ENCODE measurements around the gene ZCCHC18.

The ZCCHC18 gene

GRCh38 chrX:104137496-104137895 lies 25.2 kb downstream of the ZCCHC18 start:
- DNase-seq (ENCODE audit: extremely low spot score) = no peak
- ChIA-PET POLR2A (no interaction called here), CTCF (interaction anchor here (1.1 to 2.0 kb wide), 2 partner anchors 13 to 25 kb away, joined by 4 to 6 read pairs; partner anchors contain the start of gene ZCCHC18)
- no peak for TF ChIP-seq LEF1 (IDR thresholded peaks at IDR 0.05; ENCODE audit: borderline replicate concordance)
- TF ChIP-seq CTBP1 (IDR thresholded peaks at IDR 0.05; ENCODE audit: borderline replicate concordance) = no peak
- TF ChIP-seq SUZ12 (IDR thresholded peaks at IDR 0.05) = no peak
- no peak for TF ChIP-seq PKNOX1 (IDR thresholded peaks at IDR 0.05)
- no peak for TF ChIP-seq ARNT (IDR thresholded peaks at IDR 0.05)
- no peak for TF ChIP-seq FOXA1 (IDR thresholded peaks at IDR 0.05)
- TF ChIP-seq FOXM1 (IDR thresholded peaks at IDR 0.05; ENCODE audit: borderline replicate concordance) = no peak
- no peak for TF ChIP-seq SP1 (IDR thresholded peaks at IDR 0.05)
- no peak for TF ChIP-seq TARDBP (IDR thresholded peaks at IDR 0.05)
- TF ChIP-seq FOXK2 (IDR thresholded peaks at IDR 0.05) = no peak
- no peak for TF ChIP-seq ELF4 (IDR thresholded peaks at IDR 0.05)
- no peak for TF ChIP-seq NFRKB (IDR thresholded peaks at IDR 0.05)
- no peak for TF ChIP-seq HDGF (IDR thresholded peaks at IDR 0.05; ENCODE audit: borderline replicate concordance)
- TF ChIP-seq ZNF384 (IDR thresholded peaks at IDR 0.05) = no peak
- no peak for TF ChIP-seq BHLHE40 (IDR thresholded peaks at IDR 0.05; ENCODE audit: borderline replicate concordance)
- TF ChIP-seq L3MBTL2 (conservative IDR thresholded peaks at IDR 0.05) = no peak

GRCh38 chrX:104141087-104141760 lies 28.9 kb downstream of the ZCCHC18 start:
- no peak for DNase-seq (ENCODE audit: extremely low spot score)
- TF ChIP-seq HDGF (IDR thresholded peaks at IDR 0.05; ENCODE audit: borderline replicate concordance) (no peak), TARDBP (IDR thresholded peaks at IDR 0.05) (no peak), LEF1 (IDR thresholded peaks at IDR 0.05; ENCODE audit: borderline replicate concordance) (no peak), ELF4 (IDR thresholded peaks at IDR 0.05) (no peak), ZNF384 (IDR thresholded peaks at IDR 0.05) (no peak), FOXK2 (IDR thresholded peaks at IDR 0.05) (no peak), CTBP1 (IDR thresholded peaks at IDR 0.05; ENCODE audit: borderline replicate concordance) (no peak), ARNT (IDR thresholded peaks at IDR 0.05) (no peak), NFRKB (IDR thresholded peaks at IDR 0.05) (no peak), PKNOX1 (IDR thresholded peaks at IDR 0.05) (no peak)
- POLR2A ChIA-PET = interaction anchor here (0.9 kb wide), 1 partner anchor 15 kb away, joined by 5 read pairs; the partner anchor contains the start of gene SLC25A53
- CTCF ChIA-PET = no interaction called here

- ChIA-PET CTCF (interaction anchor here (1.2 kb wide), 1 partner anchor 11 kb away, joined by 3 read pairs; no protein-coding TSS in a partner anchor), POLR2A (no interaction called here)
- DNase-seq (ENCODE audit: extremely low spot score) = no peak
- TF ChIP-seq SP1 (IDR thresholded peaks at IDR 0.05) (no peak), ZNF384 (IDR thresholded peaks at IDR 0.05) (no peak), TARDBP (IDR thresholded peaks at IDR 0.05) (no peak), FOXA1 (IDR thresholded peaks at IDR 0.05) (no peak), HDGF (IDR thresholded peaks at IDR 0.05; ENCODE audit: borderline replicate concordance) (no peak), PKNOX1 (IDR thresholded peaks at IDR 0.05) (no peak), BHLHE40 (IDR thresholded peaks at IDR 0.05; ENCODE audit: borderline replicate concordance) (no peak), FOXM1 (IDR thresholded peaks at IDR 0.05; ENCODE audit: borderline replicate concordance) (no peak), LEF1 (IDR thresholded peaks at IDR 0.05; ENCODE audit: borderline replicate concordance) (no peak)
Measured at GRCh38 chrX:104151037-104151436, 38.7 kb downstream of the ZCCHC18 start.

GRCh38 chrX:104156630-104157529 lies 44.6 kb downstream of the ZCCHC18 start, which contains the start of gene SLC25A53:
TSS of gene SLC25A53 (minus strand) at chrX:104157009. CDS start at chrX:104105257, 51,752 bp downstream.
- CTCF ChIA-PET = interaction anchor here (0.6 to 1.7 kb wide), 4 partner anchors 9 to 312 kb away, joined by 3 to 11 read pairs (median 4); no protein-coding TSS in a partner anchor
- POLR2A ChIA-PET = interaction anchor here (0.7 to 3.0 kb wide), 14 partner anchors 9 to 325 kb away, joined by 3 to 70 read pairs (median 4); partner anchors contain the start of genes FAM199X and ZCCHC18
- TF ChIP-seq ELF4 (IDR thresholded peaks at IDR 0.05) = peak; percentile 97
- TF ChIP-seq NFRKB (IDR thresholded peaks at IDR 0.05) = peak; percentile 73
- peak; percentile 98 for TF ChIP-seq CTBP1 (IDR thresholded peaks at IDR 0.05; ENCODE audit: borderline replicate concordance)
- TF ChIP-seq FOXM1 (IDR thresholded peaks at IDR 0.05; ENCODE audit: borderline replicate concordance) = peak; percentile 95
- TF ChIP-seq SUZ12 (IDR thresholded peaks at IDR 0.05) = no peak
- TF ChIP-seq ARNT (IDR thresholded peaks at IDR 0.05) = peak; percentile 24; the same call in 1 of the 2 replicates
- TF ChIP-seq SP1 (IDR thresholded peaks at IDR 0.05) = no peak
- TF ChIP-seq FOXA1 (IDR thresholded peaks at IDR 0.05) = no peak
- TF ChIP-seq BHLHE40 (IDR thresholded peaks at IDR 0.05; ENCODE audit: borderline replicate concordance) = no peak
- TF ChIP-seq PKNOX1 (IDR thresholded peaks at IDR 0.05) = peak; percentile 95
- peak; percentile 81 for TF ChIP-seq FOXK2 (IDR thresholded peaks at IDR 0.05)
- TF ChIP-seq LEF1 (IDR thresholded peaks at IDR 0.05; ENCODE audit: borderline replicate concordance) = no peak
- TF ChIP-seq L3MBTL2 (conservative IDR thresholded peaks at IDR 0.05) = peak; percentile 81
- no peak for TF ChIP-seq ZNF384 (IDR thresholded peaks at IDR 0.05)
- no peak for TF ChIP-seq TARDBP (IDR thresholded peaks at IDR 0.05)
- no peak for TF ChIP-seq HDGF (IDR thresholded peaks at IDR 0.05; ENCODE audit: borderline replicate concordance)

More at GRCh38 chrX:104156630-104157529, 44.6 kb downstream of the ZCCHC18 start, which contains the start of gene SLC25A53:
- peak; percentile 88 for DNase-seq (ENCODE audit: extremely low spot score)
